ENCODE data around the gene MOB1A. TPM values are rescaled to one million over a fixed set of nuclear protein-coding genes. Genes with fewer than 3 reads are reported as not detected.
"Not testable (repeated sequence)": the region's sequence is repeated elsewhere in the genome, so short reads cannot be mapped to it uniquely, and the experiment has no call there.

MOB1A gene
- polyA plus RNA-seq (ENCODE audit: insufficient read length), result 41.3 TPM

GRCh38 chr2:74178211-74179062, at the start of gene MOB1A:
Gene MOB1A, minus strand, starts transcription at chr2:74178879. Its CDS starts 205 bp downstream, at chr2:74178674.
- peak; percentile 98 for DNase-seq

GRCh38 chr2:74227646-74228045, 49.0 kb upstream of the MOB1A start:
- DNase-seq, result no peak

GRCh38 chr2:74226648-74227213, 48.1 kb upstream of the MOB1A start:
- no peak for DNase-seq

GRCh38 chr2:74225698-74226459, 47.2 kb upstream of the MOB1A start:
- no peak for DNase-seq

GRCh38 chr2:74223941-74224770, 45.5 kb upstream of the MOB1A start:
- no peak for DNase-seq

GRCh38 chr2:74222300-74222650, 43.6 kb upstream of the MOB1A start:
- DNase-seq, result no peak

- DNase-seq, result no peak
Measured at GRCh38 chr2:74221604-74222299, 43.1 kb upstream of the MOB1A start.

- no peak for DNase-seq
Measured at GRCh38 chr2:74221091-74221490, 42.4 kb upstream of the MOB1A start.

- no peak for DNase-seq
Measured at GRCh38 chr2:74219846-74220486, 41.3 kb upstream of the MOB1A start.

GRCh38 chr2:74216642-74217041, 38.0 kb upstream of the MOB1A start:
- DNase-seq, result no peak

- DNase-seq, result not testable (repeated sequence)
Measured at GRCh38 chr2:74215771-74216170, 37.1 kb upstream of the MOB1A start.

GRCh38 chr2:74212702-74213410, 34.2 kb upstream of the MOB1A start:
- DNase-seq, result no peak

GRCh38 chr2:74206180-74206688, 27.6 kb upstream of the MOB1A start:
- DNase-seq, result no peak

GRCh38 chr2:74205596-74205995, 26.9 kb upstream of the MOB1A start:
- DNase-seq, result no peak

- no peak for DNase-seq
Measured at GRCh38 chr2:74205113-74205512, 26.4 kb upstream of the MOB1A start.

- DNase-seq, result no peak
Measured at GRCh38 chr2:74204436-74204835, 25.8 kb upstream of the MOB1A start.

GRCh38 chr2:74201596-74201995, 22.9 kb upstream of the MOB1A start:
- DNase-seq, result no peak

GRCh38 chr2:74201196-74201595, 22.5 kb upstream of the MOB1A start:
- DNase-seq, result no peak

- no peak for DNase-seq
Measured at GRCh38 chr2:74199871-74200305, 21.2 kb upstream of the MOB1A start.

GRCh38 chr2:74199275-74199701, 20.6 kb upstream of the MOB1A start:
- DNase-seq, result no peak

Data from hindlimb muscle (tissue), 1 donor.